HG03039 (cell line): Measurements from ENCODE around the gene DCP1A.
"Not testable (repeated sequence)": the region's sequence is repeated elsewhere in the genome, so short reads cannot be mapped to it uniquely, and the experiment has no call there.

Experiments used
- ATAC-seq: cut with Tn5 transposase; IDR thresholded peaks from one replicate; pipeline ENCODE4 v1.9.1; 2021; ENCODE audit warnings: mild to moderate bottlenecking, moderate library complexity; ENCODE audit not compliant: unreplicated experiment

DCP1A gene

DNA sequence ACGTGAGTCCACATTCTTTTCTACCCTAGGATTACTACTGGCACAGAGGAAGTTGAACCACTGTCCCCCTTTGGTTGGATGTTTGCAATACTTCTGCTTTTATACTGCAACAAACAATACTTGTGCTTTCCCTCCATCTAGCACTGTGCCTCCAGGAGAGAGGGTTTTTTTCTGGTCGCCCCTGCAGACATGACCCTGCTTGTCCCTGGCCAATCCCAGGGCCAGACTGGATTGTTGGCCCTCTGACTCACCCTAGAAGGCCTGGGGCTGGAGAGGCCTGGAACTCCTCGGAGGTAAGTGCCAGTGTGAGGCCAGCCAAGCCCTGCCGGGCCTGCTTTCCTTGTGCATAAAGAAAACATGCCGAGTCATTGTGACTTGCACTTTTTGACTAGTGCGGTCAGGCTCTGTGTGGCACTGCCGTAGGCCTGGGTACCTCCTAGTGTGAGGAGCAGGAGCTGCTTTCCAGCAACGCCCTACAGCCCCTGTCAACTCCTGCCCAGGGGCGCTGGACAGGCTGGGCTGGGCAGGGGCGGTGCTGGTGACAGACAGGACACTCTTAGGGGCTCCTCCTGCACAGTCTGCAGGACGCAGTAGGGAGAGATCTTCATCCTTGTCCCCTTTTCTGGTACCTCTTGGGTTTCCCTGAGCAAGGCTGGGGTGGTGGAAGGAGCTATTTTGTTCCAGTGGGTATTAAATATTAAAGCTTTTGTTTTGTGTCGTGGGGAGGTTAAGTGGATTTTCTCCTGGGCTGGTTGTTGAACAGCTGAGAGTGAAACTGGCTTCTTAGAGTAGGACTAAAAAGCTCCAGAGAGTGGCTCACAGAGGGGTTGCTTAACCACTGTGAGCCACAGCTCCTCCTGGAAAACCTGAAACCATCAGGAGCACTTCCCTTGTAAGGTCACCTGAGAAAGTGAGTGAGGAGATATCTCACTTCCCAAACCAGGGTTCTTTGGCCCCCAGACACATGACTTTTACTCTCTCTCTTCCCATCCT, 77.2 kb downstream of the DCP1A start:
- ATAC-seq = peak; percentile 52

DNA sequence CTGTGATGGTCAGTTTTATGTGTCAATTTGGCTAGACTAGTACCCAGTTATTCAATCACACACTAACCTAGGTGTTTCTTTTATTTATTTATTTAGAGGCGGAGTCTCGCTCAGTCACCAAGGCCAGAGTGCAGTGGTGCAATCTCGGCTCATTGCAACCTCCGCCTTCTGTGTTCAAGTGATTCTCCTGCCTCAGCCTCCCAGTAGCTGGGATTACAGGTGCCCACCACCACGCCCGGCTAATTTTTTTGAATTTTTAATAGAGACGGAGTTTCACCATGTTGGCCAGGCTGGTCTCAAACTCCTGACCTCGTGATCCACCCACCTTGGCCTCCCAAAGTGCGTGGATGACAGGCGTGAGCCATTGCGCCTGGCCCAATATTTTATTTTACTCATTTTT, 78.2 kb downstream of the DCP1A start:
- not testable (repeated sequence) for ATAC-seq

DNA sequence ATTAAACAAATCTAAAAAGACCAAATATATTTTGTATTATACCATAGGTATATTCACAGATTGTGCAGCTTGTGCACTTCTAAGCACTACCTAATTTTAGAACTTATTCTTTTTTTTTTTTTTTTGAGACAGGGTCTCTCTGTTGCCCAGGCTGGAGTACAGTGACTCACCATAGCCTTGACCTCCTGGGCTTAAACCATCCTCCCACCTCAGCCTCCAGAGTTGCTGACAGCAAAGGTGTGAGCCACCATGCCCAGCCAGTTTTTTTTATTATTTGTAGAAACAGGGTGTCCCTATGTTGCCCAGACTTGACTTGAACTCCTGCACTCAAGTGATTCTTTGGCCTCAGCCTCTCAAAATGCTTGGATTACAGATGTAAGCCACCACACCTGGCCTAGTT, 79.6 kb downstream of the DCP1A start:
- no peak for ATAC-seq

DNA sequence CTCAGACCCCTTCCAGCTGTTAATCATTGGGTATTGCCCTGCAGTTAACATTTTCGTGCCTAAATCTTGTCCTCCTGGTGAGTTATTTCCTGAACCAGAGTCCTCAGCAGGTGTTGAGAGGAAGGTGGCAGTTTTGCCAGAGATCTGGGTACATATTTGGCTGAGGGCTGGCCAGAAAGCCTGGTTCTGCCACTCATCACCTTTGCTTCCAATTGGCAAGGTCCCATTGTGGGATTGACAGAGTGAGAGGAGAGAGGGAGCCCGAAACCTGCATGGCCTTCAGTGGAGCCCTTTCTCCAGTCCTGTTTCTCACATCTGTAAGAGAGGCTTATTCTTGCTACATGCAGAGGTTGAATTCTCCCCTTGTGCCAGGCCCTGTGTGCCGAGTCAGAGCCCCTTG, 82.6 kb downstream of the DCP1A start:
- no peak for ATAC-seq

- no peak for ATAC-seq
Measured at GRCh38 chr3:53263907-53264306, 83.4 kb downstream of the DCP1A start.

- no peak for ATAC-seq
Measured at GRCh38 chr3:53261712-53262111, 85.6 kb downstream of the DCP1A start.

DNA sequence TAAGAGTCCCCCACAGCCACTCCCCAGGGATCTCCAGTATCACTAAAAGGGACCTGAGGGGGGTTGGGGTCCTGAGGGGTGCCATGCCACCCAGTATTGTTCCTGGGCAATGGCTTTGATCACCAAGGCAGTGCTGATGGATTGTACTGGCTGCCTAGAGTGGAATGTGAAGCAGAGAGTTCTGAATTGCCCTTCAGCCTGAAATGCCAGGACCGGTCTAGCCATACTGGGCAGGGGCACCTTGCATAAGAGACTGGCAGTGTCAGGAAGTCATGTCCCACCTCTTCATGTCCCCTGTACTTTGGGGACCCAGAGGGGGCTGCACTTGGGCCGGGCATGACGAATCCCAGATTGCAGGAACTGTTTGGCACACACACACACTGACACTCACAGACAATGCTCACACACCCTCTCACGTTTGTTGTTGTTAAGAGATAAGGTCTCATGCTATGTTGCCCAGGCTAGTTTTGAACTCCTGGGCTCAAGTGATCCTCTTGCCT, 87.0 kb downstream of the DCP1A start:
- no peak for ATAC-seq

GRCh38 chr3:53259427-53260259, 87.7 kb downstream of the DCP1A start:
- ATAC-seq = no peak

DNA sequence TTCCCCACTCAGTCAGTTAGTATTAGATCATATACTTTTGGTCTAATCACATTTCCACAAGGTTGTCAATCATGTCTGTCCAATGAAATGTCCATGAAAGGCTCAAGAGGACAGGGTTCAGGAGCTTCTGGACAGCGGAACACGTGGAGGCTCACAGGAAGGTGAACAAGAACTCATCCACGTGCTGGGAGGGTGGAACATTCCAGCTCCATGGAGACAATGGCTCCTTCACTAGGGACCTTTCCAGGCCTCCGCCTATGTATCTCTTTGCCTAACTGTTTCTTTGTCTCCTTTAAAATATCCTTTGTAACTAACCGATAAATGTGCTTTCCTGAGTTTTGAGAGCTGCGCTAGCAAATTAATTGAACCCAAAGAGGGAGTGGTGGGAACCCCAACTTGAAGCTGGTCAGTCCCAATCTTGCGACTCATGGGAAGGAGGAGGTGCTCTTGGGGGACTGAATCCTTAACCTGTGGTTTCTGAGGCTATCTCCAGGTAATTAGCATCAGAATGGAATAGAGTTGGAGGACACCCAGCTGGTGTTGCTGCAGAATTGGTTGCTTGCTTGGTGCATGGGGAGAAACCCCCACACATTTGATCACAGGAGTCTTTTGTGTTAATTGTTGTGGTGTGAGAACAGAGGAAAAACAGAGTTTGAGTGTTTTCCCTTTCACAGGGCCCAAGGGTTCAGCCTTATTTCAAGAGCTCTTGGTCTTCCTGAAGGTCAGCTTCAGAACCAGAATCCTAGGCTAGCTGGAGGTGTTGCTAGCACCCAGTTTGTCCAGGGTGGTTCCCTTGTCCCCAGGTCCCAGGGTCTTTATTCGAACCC, 88.5 kb downstream of the DCP1A start:
- ATAC-seq = no peak

DNA sequence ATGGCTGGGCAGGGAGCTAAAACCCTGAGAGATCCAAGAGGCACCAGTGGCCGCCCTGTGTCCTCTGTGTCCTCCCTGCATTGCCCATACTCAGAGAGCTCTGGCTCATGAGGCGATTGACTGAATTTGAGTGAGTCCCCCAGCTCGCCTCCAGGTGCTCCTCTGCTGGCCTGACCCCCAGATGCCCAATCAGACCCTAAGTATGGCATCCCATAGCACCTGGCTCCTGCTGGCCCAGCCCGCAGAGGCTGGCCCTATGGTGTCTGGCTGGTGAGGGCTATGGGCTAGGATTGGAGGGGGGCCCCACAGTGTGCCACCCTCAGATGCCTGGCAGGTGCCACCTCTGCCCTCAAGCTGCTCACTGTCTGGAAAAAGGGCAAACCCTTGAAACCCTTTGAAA, 89.9 kb downstream of the DCP1A start:
- ATAC-seq = no peak

GRCh38 chr3:53256704-53257055, 90.7 kb downstream of the DCP1A start:
- no peak for ATAC-seq

DNA sequence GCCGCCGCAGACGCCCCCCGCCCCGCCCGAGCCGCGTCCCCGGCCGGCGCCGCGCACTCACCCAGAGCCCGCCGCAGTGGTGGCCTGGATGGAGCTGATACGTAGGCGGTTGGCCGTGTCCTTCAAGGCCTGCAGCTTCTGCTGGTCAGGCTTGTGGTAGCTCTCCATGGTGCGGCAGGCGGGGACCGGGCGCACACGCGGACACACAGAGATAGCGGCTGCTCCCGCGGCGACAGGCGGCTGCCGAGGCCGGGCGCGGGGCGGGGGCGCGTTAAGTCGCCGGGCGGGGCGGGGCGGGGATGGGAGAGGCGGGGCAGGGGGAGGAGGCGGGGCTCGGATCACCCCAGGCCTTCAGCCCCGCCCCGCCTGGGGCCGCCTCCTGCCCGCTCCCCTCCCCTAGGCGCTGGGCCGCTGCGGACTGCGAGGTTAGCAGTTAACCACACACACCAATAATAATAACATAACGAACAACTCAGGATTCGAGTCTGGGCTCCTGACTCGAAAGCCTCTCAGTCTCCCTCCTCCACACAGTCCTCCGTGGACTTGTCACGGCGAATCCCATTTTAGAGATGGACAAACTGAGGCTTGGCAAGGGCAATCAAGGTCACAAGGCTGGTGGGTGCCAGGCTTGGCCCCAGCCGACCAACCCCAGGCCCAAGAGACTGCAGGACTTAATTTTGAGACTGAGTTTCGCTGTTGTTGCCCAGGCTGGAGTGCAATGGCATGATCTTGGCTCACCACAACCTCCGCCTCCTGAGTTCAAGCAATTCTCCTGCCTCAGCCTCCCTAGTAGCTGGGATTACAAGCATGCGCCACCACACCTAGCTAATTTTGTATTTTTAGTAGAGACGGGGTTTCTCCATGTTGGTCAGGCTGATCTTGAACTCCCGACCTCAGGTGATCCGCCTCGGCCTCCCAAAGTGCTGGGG, 91.3 kb downstream of the DCP1A start, which contains the start of gene TKT:
Gene TKT (minus strand): TSS at position 248 of the 929 bp plus-strand sequence. CDS start 80 bp downstream, at position 168.
- peak; percentile 53 for ATAC-seq

GRCh38 chr3:53255423-53255774, 91.9 kb downstream of the DCP1A start:
- ATAC-seq = peak; percentile 27

- ATAC-seq = no peak
Measured at GRCh38 chr3:53254509-53255422, 92.6 kb downstream of the DCP1A start.

DNA sequence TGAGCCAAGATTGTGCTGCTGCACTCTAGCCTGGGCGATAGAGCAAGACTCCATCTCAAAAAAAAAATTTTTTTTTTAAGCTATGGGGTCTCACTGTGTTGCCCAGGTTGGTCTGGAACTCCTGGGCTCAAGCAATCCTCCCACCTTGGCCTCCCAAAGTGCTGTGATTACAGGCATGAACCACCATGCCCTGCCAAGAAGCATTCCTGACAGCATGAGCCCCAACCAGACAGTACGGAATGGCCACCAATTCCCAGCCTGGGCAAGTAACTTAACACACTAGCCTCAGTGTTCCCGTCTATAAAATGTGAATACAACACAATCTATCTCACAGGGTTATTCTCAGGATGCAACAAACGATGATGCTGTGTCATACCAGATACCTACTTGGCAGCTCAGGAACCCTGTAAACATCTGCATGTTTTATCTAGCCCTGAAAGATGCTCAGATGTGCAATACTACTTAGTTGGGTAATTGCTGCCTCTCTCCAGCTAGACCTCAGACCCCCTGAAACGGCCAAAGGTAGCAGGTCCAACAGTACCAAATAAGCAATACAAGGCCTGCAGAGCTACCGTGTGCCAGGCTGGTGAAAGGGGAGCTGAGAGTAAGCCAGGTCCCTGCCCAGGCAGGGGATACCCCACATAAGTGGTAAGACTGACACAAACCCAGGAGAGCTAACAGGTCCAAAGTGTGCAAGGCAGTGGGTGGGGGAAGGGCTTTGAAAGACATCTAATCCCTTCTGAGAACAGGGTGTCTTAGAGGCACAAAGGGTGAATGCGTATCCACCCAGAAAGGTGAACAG, 93.4 kb downstream of the DCP1A start:
- ATAC-seq = no peak

GRCh38 chr3:53252947-53253322, 94.4 kb downstream of the DCP1A start:
- not testable (repeated sequence) for ATAC-seq

DNA sequence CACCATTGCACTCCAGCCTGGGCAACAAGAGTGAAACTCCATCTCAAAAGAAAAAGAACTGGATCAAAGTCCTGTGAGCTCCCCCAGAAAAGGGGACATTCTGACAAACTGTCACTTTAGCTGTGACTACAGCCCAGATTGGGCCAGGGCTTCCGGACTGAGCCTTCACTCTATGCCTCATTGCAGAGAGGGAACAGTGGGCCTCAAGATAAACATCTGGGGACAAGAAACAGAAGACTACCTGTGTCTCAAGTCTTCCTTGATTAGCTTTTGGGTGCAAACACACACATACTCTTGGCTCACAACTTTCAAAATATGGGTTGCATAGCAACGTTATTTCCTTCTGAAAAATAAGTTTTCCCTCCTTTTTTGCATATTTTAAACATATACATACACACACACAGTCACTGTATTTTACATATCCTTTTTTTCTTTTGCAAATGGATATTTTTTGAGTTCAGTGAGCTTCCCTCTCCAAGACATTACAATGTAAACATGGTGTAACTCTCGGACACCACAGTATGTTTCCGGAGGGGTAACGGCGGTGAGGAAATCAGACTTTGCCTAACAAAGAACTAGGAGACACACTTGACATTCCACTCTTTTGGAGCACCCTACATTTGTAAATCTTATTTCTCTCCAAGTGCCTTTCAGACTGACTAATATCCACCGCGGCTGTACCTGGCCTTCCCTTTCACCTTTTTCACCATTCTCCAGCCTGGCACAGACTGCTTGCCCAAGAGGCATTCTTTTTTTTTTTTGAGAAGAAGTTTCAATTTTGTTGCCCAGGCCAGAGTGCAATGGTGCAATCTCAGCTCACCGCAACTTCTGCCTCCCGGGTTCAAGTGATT, 95.0 kb downstream of the DCP1A start:
- ATAC-seq = no peak
